H9 (cell line): ENCODE measurements around the gene AXIN1. TPM values are rescaled to one million over a fixed set of nuclear protein-coding genes. Genes with fewer than 3 reads are reported as not detected.

Source experiments
- DNase-seq: peaks from one replicate; pipeline ENCODE4 v3.0.0-alpha.2; 2017
- H2AFZ ChIP-seq: one replicate; pipeline ENCODE4 v1.6.1; 2013; ENCODE audit warnings: mild to moderate bottlenecking, low read length, control low read depth, moderate library complexity
- H2AK5ac ChIP-seq: 2 replicates; pipeline ENCODE4 v1.6.1; 2013; ENCODE audit warnings: low read length, control low read depth, mixed read lengths; ENCODE audit not compliant: insufficient read length
- H2BK120ac ChIP-seq: one replicate; pipeline ENCODE4 v1.6.1; 2013; ENCODE audit warnings: low read depth, mild to moderate bottlenecking, low read length, control low read depth, inconsistent platforms; ENCODE audit not compliant: poor library complexity, severe bottlenecking
- H2BK12ac ChIP-seq: 2 replicates; pipeline ENCODE4 v1.6.1; 2013; ENCODE audit warnings: low read length, control low read depth, mixed read lengths, low read depth; ENCODE audit not compliant: insufficient read length
- H2BK15ac ChIP-seq: 2 replicates; pipeline ENCODE4 v1.6.1; 2013; ENCODE audit warnings: low read depth, low read length, control low read depth
- H2BK20ac ChIP-seq: one replicate; pipeline ENCODE4 v1.6.1; 2013; ENCODE audit warnings: low read depth, mild to moderate bottlenecking, low read length, control low read depth, inconsistent platforms; ENCODE audit not compliant: poor library complexity, severe bottlenecking
- H2BK5ac ChIP-seq: 2 replicates; pipeline ENCODE4 v1.6.1; 2013; ENCODE audit warnings: low read length, control low read depth, mixed read lengths; ENCODE audit not compliant: insufficient read length
- H3K14ac ChIP-seq: 2 replicates; pipeline ENCODE4 v1.6.1; 2013; ENCODE audit warnings: low read length, control low read depth; ENCODE audit not compliant: insufficient read depth
- H3K18ac ChIP-seq: 2 replicates; pipeline ENCODE4 v1.6.1; 2013; ENCODE audit warnings: low read depth, mild to moderate bottlenecking, mixed read lengths, low read length, control low read depth; ENCODE audit not compliant: insufficient read length
- H3K23ac ChIP-seq: 2 replicates; pipeline ENCODE4 v1.6.1; 2013; ENCODE audit warnings: low read length, control low read depth, mixed read lengths, low read depth; ENCODE audit not compliant: insufficient read length
- H3K23me2 ChIP-seq: 2 replicates; pipeline ENCODE4 v1.6.1; 2013; ENCODE audit warnings: low read depth, mild to moderate bottlenecking, mixed read lengths, low read length, control low read depth; ENCODE audit not compliant: insufficient read length, poor library complexity, severe bottlenecking
- H3K27ac ChIP-seq: 2 replicates; pipeline ENCODE4 v1.5.1; 2013; ENCODE audit warnings: low read length, control low read depth, mixed read lengths, low read depth; ENCODE audit not compliant: insufficient read length
- H3K27me3 ChIP-seq: 2 replicates; pipeline ENCODE4 v1.6.1; 2013; ENCODE audit warnings: low read length, control low read depth, inconsistent platforms; ENCODE audit not compliant: insufficient read depth
- H3K4ac ChIP-seq: 2 replicates; pipeline ENCODE4 v1.6.1; 2013; ENCODE audit warnings: low read depth, mild to moderate bottlenecking, control low read depth, inconsistent platforms, low read length, moderate library complexity
- H3K4me1 ChIP-seq: 2 replicates; pipeline ENCODE4 v1.6.1; 2013; ENCODE audit warnings: low read length, control low read depth, inconsistent platforms; ENCODE audit not compliant: insufficient read depth
- H3K4me2 ChIP-seq: 2 replicates; pipeline ENCODE4 v1.6.1; 2013; ENCODE audit warnings: low read length, control low read depth, mixed read lengths; ENCODE audit not compliant: insufficient read length, insufficient read depth
- H3K56ac ChIP-seq: 2 replicates; pipeline ENCODE4 v1.6.1; 2013; ENCODE audit warnings: low read depth, mild to moderate bottlenecking, mixed read lengths, low read length, control low read depth; ENCODE audit not compliant: insufficient read length
- H3K79me1 ChIP-seq: 2 replicates; pipeline ENCODE4 v1.6.1; 2013; ENCODE audit warnings: low read depth, mild to moderate bottlenecking, moderate library complexity, low read length, control low read depth, inconsistent platforms; ENCODE audit not compliant: insufficient read depth, poor library complexity, severe bottlenecking
- H3K79me2 ChIP-seq: 2 replicates; pipeline ENCODE4 v1.6.1; 2013; ENCODE audit warnings: low read length, control low read depth, inconsistent platforms; ENCODE audit not compliant: insufficient read depth
- H3K9ac ChIP-seq: 2 replicates; pipeline ENCODE4 v1.6.1; 2013; ENCODE audit warnings: low read length, control low read depth, mixed read lengths; ENCODE audit not compliant: insufficient read length; ENCODE audit errors: extremely low read depth
- H3K9me3 ChIP-seq: one replicate; pipeline ENCODE4 v1.6.1; 2013; ENCODE audit warnings: low read depth, low read length, inconsistent platforms; ENCODE audit not compliant: control insufficient read depth
- H3T11ph ChIP-seq: one replicate; pipeline ENCODE4 v1.6.1; 2013; ENCODE audit warnings: mild to moderate bottlenecking, low read length, control low read depth, inconsistent platforms
- H4K20me1 ChIP-seq: one replicate; pipeline ENCODE4 v1.6.1; 2013; ENCODE audit not compliant: control insufficient read depth, insufficient read length, insufficient read depth
- H4K5ac ChIP-seq: 2 replicates; pipeline ENCODE4 v1.6.1; 2013; ENCODE audit warnings: low read depth, mild to moderate bottlenecking, mixed read lengths, low read length, control low read depth; ENCODE audit not compliant: insufficient read length
- H4K8ac ChIP-seq: replicated peaks from 2 replicates; pipeline ENCODE4 v1.6.1; 2013; ENCODE audit warnings: low read length, control low read depth, mixed read lengths, low read depth; ENCODE audit not compliant: insufficient read length
- H4K91ac ChIP-seq: 2 replicates; pipeline ENCODE4 v1.6.1; 2013; ENCODE audit warnings: low read depth, mild to moderate bottlenecking, moderate library complexity, mixed read lengths, low read length, control low read depth; ENCODE audit not compliant: insufficient read length
- H3K27ac Mint-ChIP-seq, 3 experiments: 2 replicates in 2 of 3; 3 replicates in 1 of 3; pipeline ENCODE4 v1.8.0; 2020 to 2021; ENCODE audit warnings: mixed read lengths in 3 of 3, mild to moderate bottlenecking in 1 of 3, moderate library complexity in 1 of 3
- H3K27me3 Mint-ChIP-seq: 2 replicates; pipeline ENCODE4 v1.8.0; 2021; ENCODE audit warnings: low read depth, mild to moderate bottlenecking, moderate library complexity, mixed read lengths
- H3K36me3 Mint-ChIP-seq, 3 experiments: 2 replicates in 2 of 3; 3 replicates in 1 of 3; pipeline ENCODE4 v1.8.0; 2020 to 2021; ENCODE audit warnings: low read depth in 3 of 3, mixed read lengths in 3 of 3; ENCODE audit not compliant: insufficient read depth in 1 of 3
- H3K4me1 Mint-ChIP-seq, 2 experiments: 2 replicates each; pipeline ENCODE4 v1.8.0; 2020; ENCODE audit warnings: mixed read lengths in 2 of 2
- H3K4me3 Mint-ChIP-seq, 2 experiments: 2 replicates in 1 of 2; 3 replicates in 1 of 2; pipeline ENCODE4 v1.8.0; 2020 to 2021; ENCODE audit warnings: mild to moderate bottlenecking in 2 of 2, mixed read lengths in 2 of 2, moderate library complexity in 1 of 2
- H3K9me3 Mint-ChIP-seq, 2 experiments: 2 replicates in 1 of 2; 3 replicates in 1 of 2; pipeline ENCODE4 v1.8.0; 2020; ENCODE audit warnings: mild to moderate bottlenecking in 2 of 2, mixed read lengths in 2 of 2, moderate library complexity in 1 of 2
- CTCF ChIP-seq: fragments of 200-600 bp; sonication (generic); conservative IDR thresholded peaks from 3 replicates; pipeline ENCODE4 v1.8.0; 2021; ENCODE audit warnings: antibody characterized with exemption, mild to moderate bottlenecking
- WGBS: extraction: QIAGEN DNeasy Blood & Tissue Kit; methylation state at CpG from one replicate; pipeline ENCODE4 v1.1.7; 2013; ENCODE audit warnings: missing lambda C conversion rate, low lambda C conversion rate, mixed read lengths; ENCODE audit not compliant: insufficient read length; ENCODE audit errors: extremely low coverage; 5-methylcytosine and 5-hydroxymethylcytosine counted together
- total RNA-seq: library from RNA; stranded (reverse); gene quantifications from 2 replicates; pipeline ENCODE4 v1.2.1, GENCODE V29; 2021

Gene AXIN1
- total RNA-seq, 1 experiment from 2014 or later: 50.9 TPM

DNA sequence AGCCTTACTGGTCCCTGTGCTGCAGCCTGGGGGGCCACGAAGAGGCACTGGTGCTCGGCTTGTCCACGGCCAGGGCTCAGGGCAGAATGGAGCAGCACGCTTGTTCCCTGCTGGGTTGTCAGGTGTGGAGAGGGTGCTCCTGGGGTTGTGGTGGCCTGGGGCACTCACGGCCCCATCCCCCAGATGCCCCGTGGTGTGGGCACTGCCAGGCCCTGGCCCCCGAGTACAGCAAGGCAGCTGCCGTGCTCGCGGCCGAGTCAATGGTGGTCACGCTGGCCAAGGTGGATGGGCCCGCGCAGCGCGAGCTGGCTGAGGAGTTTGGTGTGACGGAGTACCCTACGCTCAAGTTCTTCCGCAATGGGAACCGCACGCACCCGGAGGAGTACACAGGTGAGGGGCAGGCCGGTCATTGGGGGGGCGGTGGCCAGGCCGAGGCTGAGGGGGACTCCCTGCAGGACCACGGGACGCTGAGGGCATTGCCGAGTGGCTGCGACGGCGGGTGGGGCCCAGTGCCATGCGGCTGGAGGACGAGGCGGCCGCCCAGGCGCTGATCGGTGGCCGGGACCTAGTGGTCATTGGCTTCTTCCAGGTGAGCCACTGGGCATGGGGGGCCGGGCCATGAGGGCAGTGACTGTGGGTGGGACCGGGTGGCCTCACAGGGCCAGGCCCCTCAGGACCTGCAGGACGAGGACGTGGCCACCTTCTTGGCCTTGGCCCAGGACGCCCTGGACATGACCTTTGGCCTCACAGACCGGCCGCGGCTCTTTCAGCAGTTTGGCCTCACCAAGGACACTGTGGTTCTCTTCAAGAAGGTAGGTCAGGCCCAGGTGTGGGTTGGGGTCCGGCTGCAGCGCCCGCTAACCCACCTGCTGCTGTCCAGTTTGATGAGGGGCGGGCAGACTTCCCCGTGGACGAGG lies 68.1 kb downstream of the AXIN1 start:
- WGBS: no CpG with 5 or more reads among the region's 52 CpGs
- H3K23me2 ChIP-seq: peaks cover 3% of the 10 kb centered on the region
- H2AFZ ChIP-seq: no peak overlapping the region
- no peak overlapping the region for H3K4me3 Mint-ChIP-seq
- no peaks in the 10 kb centered on the region for H3K79me2 ChIP-seq
- H3K9ac ChIP-seq: no peak overlapping the region
- H3K27me3 ChIP-seq: no peaks in the 10 kb centered on the region; the same call in 1 of the 2 replicates
- H2BK5ac ChIP-seq: no peak overlapping the region
- H4K5ac ChIP-seq: no peak overlapping the region
- no peak overlapping the region for H3K4ac ChIP-seq
- no peak overlapping the region for H3K27ac Mint-ChIP-seq
- H3K27ac ChIP-seq: no peak overlapping the region
- no peak overlapping the region for H3K18ac ChIP-seq
- H2BK120ac ChIP-seq: no peak overlapping the region
- no peak for TF ChIP-seq CTCF
- no peak overlapping the region for H4K8ac ChIP-seq
- H2BK15ac ChIP-seq: no peak overlapping the region
- H3K4me1 Mint-ChIP-seq: no peaks in the 10 kb centered on the region
- no peak overlapping the region for H3K4me2 ChIP-seq
- no peak overlapping the region for H3T11ph ChIP-seq
- H2AK5ac ChIP-seq: no peak overlapping the region
- no peak overlapping the region for H4K91ac ChIP-seq
- no peak overlapping the region for H2BK12ac ChIP-seq
- H3K27me3 Mint-ChIP-seq: peaks cover 22% of the 10 kb centered on the region
- no peaks in the 10 kb centered on the region for H4K20me1 ChIP-seq
- DNase-seq: no peak
- no peaks in the 10 kb centered on the region for H3K4me1 ChIP-seq
- peaks cover 16 to 28% (median 22%) of the 10 kb centered on the region in 3 experiments for H3K36me3 Mint-ChIP-seq
- H3K79me1 ChIP-seq: no peaks in the 10 kb centered on the region
- no peak overlapping the region for H2BK20ac ChIP-seq
- H3K9me3 Mint-ChIP-seq: peaks cover 8 to 12% of the 10 kb centered on the region in 2 experiments
- no peaks in the 10 kb centered on the region for H3K9me3 ChIP-seq
- H3K56ac ChIP-seq: no peak overlapping the region
- H3K14ac ChIP-seq: no peak overlapping the region; the same call in 1 of the 2 replicates
- H3K23ac ChIP-seq: no peak overlapping the region
